Ovary (tissue), 3 donors: ENCODE results near the gene CRTC1.

ENCODE experiments used
- EP300 ChIP-seq: sonication (generic); formaldehyde crosslinking; IDR thresholded peaks from one replicate; pipeline ENCODE4 v1.6.1; 2017; ENCODE audit warnings: antibody characterized with exemption
- POLR2A ChIP-seq: fragments of 450-650 bp; IDR thresholded peaks from one replicate; pipeline ENCODE4 v1.6.1; 2017; ENCODE audit warnings: antibody characterized with exemption, mild to moderate bottlenecking, moderate library complexity
- TF ChIP-seq, protein P1 (sequence below), 3 donors: fragments of 450-650 bp in 2 of 3; fragments of 200-600 bp in 1 of 3; IDR thresholded peaks; one replicate each; pipeline versions ENCODE4 v1.5.1 to v1.8.0; 2016 to 2022; ENCODE audit warnings: antibody characterized with exemption in 3 of 3, mild to moderate bottlenecking in 1 of 3
- donor health status: DM: no; HTN: no; CAD: no.

DNA sequence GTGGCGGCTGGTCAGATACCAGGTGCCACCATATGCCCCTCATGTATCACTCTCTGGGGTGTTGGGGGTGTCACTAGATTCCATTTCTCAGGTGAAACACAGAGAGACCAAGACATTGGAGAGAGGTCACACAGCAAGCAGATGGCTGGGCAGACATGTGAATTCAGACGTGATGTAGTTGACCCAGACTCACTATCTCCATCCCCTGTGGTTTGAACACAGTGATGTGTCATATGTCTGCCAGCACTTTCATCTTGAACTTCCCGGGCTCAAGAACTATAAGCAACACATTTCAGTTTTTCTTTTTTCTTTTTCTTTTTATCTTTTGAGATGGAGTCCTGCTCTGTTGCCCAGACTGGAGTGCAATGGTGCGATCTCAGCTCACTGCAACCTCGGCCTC is 132.2 kb downstream of the CRTC1 start:
- TF ChIP-seq, protein P1, sequence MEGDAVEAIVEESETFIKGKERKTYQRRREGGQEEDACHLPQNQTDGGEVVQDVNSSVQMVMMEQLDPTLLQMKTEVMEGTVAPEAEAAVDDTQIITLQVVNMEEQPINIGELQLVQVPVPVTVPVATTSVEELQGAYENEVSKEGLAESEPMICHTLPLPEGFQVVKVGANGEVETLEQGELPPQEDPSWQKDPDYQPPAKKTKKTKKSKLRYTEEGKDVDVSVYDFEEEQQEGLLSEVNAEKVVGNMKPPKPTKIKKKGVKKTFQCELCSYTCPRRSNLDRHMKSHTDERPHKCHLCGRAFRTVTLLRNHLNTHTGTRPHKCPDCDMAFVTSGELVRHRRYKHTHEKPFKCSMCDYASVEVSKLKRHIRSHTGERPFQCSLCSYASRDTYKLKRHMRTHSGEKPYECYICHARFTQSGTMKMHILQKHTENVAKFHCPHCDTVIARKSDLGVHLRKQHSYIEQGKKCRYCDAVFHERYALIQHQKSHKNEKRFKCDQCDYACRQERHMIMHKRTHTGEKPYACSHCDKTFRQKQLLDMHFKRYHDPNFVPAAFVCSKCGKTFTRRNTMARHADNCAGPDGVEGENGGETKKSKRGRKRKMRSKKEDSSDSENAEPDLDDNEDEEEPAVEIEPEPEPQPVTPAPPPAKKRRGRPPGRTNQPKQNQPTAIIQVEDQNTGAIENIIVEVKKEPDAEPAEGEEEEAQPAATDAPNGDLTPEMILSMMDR (IDR thresholded peaks at IDR 0.05) = no peak
- TF ChIP-seq EP300 (no peak), POLR2A (no peak)
